ENCODE measurements around the gene DNAJC15.

DNAJC15 gene

GRCh38 chr13:43083750-43084149 lies 60.4 kb downstream of the DNAJC15 start:
- no peak for DNase-seq (ENCODE audit: low read depth, low spot score)

DNA sequence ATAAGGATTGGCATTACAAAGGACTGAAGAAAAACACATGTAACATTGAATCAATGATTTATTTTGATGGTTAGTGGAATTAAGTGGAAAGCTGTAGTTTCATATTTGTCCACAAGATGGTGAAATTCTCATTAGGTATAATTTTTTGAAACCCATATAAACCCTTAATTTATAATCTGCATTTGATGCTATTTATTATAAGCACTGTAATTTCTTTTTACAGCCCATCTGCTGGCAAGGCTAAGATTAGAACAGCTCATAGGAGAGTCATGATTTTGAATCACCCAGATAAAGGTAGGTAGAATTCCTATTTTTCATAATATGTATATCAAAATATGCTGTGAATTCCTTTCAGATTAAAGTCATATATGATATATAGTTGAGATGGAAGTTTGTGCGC lies 62.2 kb downstream of the DNAJC15 start:
- peak; percentile 58 for DNase-seq (ENCODE audit: low read depth, low spot score)

DNA sequence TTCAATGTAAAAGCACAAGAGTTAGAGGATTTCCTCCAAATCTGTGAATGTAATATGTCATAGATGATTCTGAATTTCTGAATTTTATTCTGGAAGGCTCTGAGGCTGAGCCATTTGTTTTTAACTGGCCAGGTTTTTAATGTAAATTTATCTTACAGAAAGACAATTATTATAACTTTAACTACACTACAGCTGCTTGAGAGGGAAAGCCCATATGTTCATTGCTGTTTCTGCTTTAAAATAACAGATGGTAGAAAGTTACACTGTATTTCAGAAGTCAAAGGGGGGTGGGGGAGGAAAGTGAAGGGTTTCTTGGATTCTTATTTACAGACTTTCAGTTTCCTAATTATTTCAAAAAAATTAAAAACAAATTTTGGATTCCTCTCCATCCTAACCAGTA lies 62.8 kb downstream of the DNAJC15 start:
- no peak for DNase-seq (ENCODE audit: low read depth, low spot score)

DNA sequence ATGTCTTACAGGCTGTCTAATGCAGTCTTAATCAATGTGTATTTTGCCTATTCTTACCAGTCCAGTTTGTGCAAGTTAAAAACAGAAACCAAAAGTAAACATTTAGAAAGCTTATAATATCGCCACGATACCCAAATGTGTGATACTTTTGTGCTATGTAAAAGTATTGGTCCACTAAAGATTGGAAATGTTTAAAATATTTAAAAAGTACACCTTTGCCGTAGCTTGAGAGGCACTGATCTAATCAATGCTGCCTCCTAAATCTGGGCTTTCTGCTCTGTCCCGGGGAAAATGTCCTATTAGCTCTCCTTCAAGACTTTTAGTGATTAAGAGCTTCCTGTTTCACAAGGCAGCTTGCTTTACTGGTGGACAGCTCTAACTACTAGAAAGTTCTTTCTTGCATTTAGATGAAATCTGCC lies 64.7 kb downstream of the DNAJC15 start:
- DNase-seq (ENCODE audit: low read depth, low spot score): no peak

GRCh38 chr13:43089912-43090498 lies 66.6 kb downstream of the DNAJC15 start:
- no peak for DNase-seq (ENCODE audit: low read depth, low spot score)

GRCh38 chr13:43094901-43095300 lies 71.5 kb downstream of the DNAJC15 start:
- DNase-seq (ENCODE audit: low read depth, low spot score): no peak

DNA sequence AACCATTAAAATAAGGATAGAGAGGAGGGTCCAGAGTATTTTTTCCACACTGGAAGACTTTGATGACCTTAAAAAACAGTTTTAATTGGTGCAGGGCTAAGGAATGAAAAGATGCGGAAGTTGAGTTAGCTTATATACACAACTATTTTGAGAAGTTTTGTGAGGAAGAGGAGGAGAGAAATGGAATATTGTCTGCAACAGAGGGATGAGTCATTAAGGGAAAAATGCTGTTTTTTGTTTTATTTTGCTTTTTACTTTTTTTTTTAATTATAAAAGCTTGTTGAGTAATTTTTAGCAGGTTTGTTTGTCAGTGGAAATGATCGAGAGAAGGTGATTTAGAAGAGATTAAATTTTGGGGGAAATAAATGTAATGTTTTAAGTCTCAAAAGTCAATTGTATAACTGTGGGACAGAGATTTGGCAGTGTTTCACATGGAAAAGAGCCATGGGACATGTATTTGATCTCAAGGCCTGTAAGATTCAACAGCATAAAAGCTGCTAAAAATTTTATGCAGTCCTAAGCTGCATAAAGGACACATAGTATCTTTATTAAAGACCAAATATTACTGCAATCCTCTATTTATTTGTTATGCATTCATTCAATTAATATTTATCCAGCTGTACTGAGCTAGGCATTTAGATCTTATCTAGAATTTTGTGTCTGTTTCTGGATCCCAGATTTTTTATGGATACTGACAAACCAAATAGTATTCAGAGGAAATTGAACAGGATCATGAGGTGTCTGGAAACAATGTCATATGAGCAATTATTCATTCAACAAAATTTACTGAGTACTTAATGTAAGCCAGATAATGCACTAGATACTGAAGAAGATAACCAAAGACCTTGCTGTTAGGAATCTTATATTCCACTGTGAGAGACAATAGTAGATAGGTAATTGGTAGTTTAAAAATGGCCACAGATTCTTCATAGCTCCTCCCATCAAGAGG lies 72.7 kb downstream of the DNAJC15 start:
- DNase-seq (ENCODE audit: low read depth, low spot score): peak; percentile 17

DNA sequence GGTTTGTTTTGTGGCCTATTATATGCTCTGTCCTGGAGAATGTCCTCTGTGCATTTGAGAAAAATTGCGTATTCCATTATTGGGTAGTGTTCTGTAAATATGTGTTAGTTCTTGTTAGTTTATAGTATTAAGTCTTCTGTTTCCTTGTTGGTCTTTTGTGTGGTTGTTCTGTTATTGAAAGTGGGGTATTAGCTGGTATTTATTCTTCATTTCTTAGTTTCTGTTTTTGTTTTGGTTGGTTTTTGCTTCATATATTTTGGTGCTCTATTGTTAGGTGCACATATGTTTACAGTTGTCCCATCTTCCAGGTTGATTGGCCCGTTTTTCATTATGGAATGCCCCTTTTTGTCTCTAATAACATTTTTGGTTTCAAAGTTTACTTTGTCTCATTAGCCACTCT lies 77.3 kb downstream of the DNAJC15 start:
- no peak for DNase-seq (ENCODE audit: low read depth, low spot score)

DNA sequence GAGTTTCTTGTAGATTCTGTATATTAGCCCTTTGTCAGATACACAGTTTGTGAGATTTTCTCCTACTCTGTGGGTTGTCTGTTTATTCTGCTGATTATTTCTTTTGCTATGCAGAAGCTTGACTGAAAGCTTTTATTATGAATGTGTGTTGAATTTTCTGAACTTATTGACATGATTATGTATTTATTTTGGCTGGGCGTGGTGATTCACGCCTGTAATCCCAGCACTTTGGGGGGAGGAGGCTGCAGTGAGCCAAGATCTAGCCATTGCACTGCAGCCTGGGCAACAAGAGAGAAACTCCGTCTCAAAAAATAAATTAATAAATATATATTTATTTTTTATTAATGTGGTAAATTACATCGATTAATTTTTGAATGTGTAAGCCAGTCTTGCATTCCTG lies 78.9 kb downstream of the DNAJC15 start:
- no peak for DNase-seq (ENCODE audit: low read depth, low spot score)

GRCh38 chr13:43107780-43108179 lies 84.4 kb downstream of the DNAJC15 start:
- DNase-seq (ENCODE audit: low read depth, low spot score): no peak

DNA sequence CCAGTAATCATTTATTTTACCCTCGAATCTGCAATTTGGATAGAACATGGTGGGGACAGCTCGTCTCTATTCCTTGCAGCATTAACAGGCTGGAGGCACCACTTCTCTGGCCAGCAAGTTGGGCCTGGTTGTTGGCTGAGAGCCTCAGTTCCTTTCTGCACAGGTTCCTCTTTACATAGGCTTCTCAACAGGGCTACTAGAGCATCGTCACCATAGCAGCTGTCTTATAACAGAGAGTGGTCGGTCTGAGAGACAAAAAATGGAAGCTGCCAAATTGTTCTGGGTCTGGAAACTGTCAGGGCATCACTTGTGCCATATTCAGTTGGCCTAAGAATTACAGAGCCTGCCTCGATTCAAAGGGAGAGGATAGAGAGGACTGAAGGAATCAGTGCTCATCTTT lies 86.7 kb downstream of the DNAJC15 start:
- DNase-seq (ENCODE audit: low read depth, low spot score): no peak

GRCh38 chr13:43110658-43111057 lies 87.3 kb downstream of the DNAJC15 start:
- DNase-seq (ENCODE audit: low read depth, low spot score): no peak

DNA sequence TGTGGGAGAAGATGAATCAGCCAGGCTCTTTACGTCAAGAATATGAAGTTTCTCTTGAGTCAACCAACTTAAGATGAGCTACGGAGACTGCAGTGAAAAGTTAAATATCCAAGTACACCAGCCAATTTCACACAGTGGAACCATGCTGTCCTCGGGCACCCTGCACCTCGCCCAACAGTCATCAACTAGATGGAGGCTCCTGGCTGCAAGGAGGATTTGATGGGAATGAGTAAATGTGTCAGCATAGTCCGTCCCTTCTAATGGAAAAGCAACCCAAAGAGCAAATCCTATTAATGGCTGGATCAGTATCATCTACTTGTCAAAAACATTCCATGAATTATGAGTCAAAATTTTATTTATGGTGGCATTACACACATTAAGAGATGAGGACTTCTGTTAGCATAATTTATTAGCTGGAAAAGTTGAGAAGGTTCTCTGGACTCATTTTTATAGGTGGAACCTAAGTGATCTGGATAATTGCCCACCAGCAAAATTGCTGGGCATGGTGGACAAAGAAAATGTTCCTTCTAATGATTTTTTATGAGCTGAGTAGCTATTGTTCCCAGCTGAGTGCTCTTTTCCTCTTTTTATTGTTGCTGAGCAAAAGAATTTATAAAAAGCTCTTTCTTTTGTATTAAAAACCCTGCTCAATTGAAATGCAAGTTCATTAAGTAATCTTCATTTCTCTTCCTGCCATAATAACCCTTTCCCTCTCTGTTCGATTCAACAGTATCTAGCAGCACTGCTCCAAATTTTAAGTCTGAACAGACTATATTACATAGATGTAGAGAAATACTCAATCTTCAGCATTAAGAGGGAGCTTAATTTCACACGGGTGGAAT lies 88.4 kb downstream of the DNAJC15 start:
- DNase-seq (ENCODE audit: low read depth, low spot score): no peak

DNA sequence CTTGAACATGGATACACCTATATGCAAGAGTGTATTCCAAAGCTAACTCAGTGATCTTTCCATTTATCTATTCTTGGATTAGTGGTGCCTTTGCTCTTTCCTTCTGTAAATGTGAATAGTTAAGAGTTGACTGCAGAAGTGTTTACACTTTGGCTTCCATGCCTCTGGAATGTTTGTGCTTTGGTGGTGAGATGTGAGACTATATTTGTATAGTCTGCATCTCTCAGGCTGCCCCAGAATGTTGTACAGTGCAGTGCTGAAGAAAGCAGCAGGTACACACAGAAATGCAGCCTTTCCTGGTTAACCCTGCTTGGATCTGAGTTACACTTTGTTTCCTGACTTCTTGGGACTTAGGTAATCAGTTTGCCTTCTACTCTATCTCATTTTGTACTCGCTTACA lies 90.2 kb downstream of the DNAJC15 start:
- peak; percentile 46 for DNase-seq (ENCODE audit: low read depth, low spot score)

GRCh38 chr13:43114504-43114903 lies 91.1 kb downstream of the DNAJC15 start:
- no peak for DNase-seq (ENCODE audit: low read depth, low spot score)

- DNase-seq (ENCODE audit: low read depth, low spot score): no peak
Measured at GRCh38 chr13:43115141-43115540, 91.8 kb downstream of the DNAJC15 start.

- DNase-seq (ENCODE audit: low read depth, low spot score): no peak
Measured at GRCh38 chr13:43116242-43116641, 92.9 kb downstream of the DNAJC15 start.

DNA sequence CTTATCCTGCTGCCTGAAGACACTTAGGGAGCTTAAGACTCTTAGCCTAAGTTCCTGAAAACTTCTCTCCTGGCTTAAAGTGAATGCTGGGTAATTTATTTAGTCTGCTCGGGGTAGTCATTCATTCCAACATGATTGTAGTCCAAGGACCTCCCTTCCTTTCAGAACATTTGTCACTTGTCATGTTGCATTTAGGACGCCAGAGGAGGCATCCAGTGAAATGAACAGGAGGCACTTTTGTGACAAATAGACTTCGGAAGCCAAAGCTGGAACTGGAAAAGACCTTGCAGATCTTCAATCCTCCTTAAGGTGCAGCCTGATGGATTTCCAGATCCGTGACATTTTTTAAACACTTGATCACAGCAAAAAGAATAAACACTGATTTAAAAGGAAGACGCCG lies 95.1 kb downstream of the DNAJC15 start:
- no peak for DNase-seq (ENCODE audit: low read depth, low spot score)

GRCh38 chr13:43119206-43119605 lies 95.8 kb downstream of the DNAJC15 start:
- no peak for DNase-seq (ENCODE audit: low read depth, low spot score)

DNA sequence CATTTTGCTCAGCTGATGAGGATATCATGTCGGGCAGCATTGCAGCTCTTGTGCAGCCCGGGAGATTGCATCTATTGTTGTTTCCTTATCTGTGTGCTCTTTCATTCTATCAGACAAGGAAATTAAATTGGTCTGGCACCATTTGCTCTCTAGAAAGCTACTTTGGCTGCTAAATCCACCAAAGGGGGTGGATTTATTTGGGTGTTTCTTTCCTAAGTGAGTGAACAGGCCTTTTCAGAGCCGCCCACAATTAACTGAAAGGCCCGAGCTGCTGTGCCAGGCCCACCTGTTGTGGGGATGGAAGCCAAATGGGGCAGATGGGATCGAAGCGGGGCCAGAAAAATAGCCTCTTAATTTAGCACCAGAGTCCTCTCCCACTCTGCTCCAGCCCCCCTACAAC lies 99.4 kb downstream of the DNAJC15 start:
- no peak for DNase-seq (ENCODE audit: low read depth, low spot score)

DNA sequence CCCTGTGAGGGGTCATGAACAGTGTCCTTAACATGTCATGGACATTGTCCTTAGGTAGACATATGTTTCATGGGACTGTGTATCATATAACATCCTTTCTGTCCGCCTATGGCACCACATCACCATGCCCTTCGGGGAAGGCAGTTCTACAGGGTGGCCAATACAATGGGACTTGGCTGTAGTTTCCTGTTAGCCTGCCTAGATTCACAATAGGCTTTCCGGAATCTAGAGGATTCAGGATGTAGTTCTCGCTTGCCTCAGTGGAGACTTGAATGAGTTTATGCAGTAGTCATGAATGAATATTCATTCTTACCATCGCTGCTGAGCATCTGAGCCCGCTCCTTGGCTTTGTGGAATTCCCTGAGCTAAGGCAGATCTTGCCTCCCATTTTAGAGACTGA lies 100.5 kb downstream of the DNAJC15 start:
- DNase-seq (ENCODE audit: low read depth, low spot score): no peak

DNA sequence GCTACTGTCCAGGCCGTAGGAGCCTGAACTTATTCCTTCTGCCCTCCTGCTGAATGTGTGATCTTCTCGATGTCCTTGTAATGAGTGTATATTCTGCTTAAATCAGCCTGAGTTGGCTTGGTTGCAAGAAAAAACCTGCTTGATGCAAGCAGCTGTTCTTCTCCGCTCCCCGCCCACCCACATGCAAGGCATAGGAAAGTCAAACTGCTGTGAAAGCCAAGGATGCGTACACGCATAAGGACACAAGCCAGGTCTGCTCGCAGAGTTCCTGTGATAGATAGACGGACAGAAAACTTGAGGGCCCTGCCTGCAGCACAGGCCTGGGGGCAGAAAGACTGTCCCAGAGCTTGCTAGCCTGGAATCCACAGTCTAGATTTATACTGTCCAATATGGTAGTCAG lies 101.1 kb downstream of the DNAJC15 start:
- no peak for DNase-seq (ENCODE audit: low read depth, low spot score)

Data from astrocyte of the hippocampus (primary cell).